K562 (cell line): ENCODE data around the gene LLGL2. TPM values are rescaled to one million over a fixed set of nuclear protein-coding genes. Genes with fewer than 3 reads are reported as not detected.

Experiments
- ATAC-seq: fragments of 200-7000 bp; cut with Tn5 transposase; 3 replicates; pipeline ENCODE4 v1.9.1; 2020; ENCODE audit warnings: moderate library complexity
- BruUV-seq: library from RNA; stranded (reverse); fragments of 400-500 nt; replicated peaks from 2 replicates; lab custom pipeline; 2021; lab: Mats Ljungman, UMichigan
- CTCF ChIA-PET: fragments of 300-600 bp; formaldehyde crosslinking; extraction: SDS; loops from one replicate; lab custom pipeline; 2021; ENCODE audit warnings: low intra/inter-chr PET ratio; lab: Yijun Ruan, JAX
- POLR2A ChIA-PET: fragments of 300-600, 350-650 bp; sonication (Branson Sonifier 250); formaldehyde crosslinking; extraction: SDS; loops from one replicate; lab custom pipeline; 2021; ENCODE audit warnings: antibody characterized with exemption, inconsistent platforms; lab: Yijun Ruan, JAX
- DNase-seq, 4 experiments: peaks; one replicate each; pipeline versions ENCODE4 v3.0.0 to v3.0.0-alpha.2; 2011 to 2018; ENCODE audit warnings: low spot score in 3 of 4, mixed read lengths in 3 of 4; ENCODE audit errors: extremely low read depth in 1 of 4
- FAIRE-seq: peaks from 2 replicates; lab custom pipeline; 2011; peaks lifted over from hg19 to GRCh38; lab: Jason Lieb, UNC
- H2AFZ ChIP-seq: 2 replicates; pipeline ENCODE4 v1.6.0; 2011; ENCODE audit warnings: low read depth, low read length, control low read depth, inconsistent platforms
- H3K27ac ChIP-seq: fragments of 200-600 bp; 3 replicates; pipeline ENCODE4 v1.8.0; 2011; ENCODE audit warnings: low read depth, mild to moderate bottlenecking, control low read depth, inconsistent platforms, low read length, moderate library complexity, mixed read lengths; ENCODE audit errors: extremely low read depth
- H3K27me3 ChIP-seq, 2 experiments: fragments of 300-600 bp in 1 of 2; 2 replicates in 1 of 2; 3 replicates in 1 of 2; pipeline versions ENCODE4 v1.6.0 to v1.8.0; 2011; ENCODE audit warnings: inconsistent platforms in 2 of 2, low read length in 2 of 2, mild to moderate bottlenecking in 1 of 2, mixed read lengths in 1 of 2, moderate library complexity in 1 of 2; ENCODE audit not compliant: control insufficient read depth in 2 of 2, insufficient read depth in 2 of 2
- H3K36me3 ChIP-seq: fragments of 300-600 bp; 3 replicates; pipeline ENCODE4 v1.8.0; 2011; ENCODE audit warnings: mild to moderate bottlenecking, low read length, inconsistent platforms; ENCODE audit not compliant: control insufficient read depth, insufficient read depth
- H3K4me1 ChIP-seq, 2 experiments: fragments of 200-600 bp in 1 of 2; replicated peaks in 1 of 2; 2 replicates in 1 of 2; 3 replicates in 1 of 2; pipeline versions ENCODE4 v1.5.1 to v1.8.0; 2011; ENCODE audit warnings: inconsistent platforms in 2 of 2, low read length in 2 of 2, mild to moderate bottlenecking in 1 of 2, mixed read lengths in 1 of 2, moderate library complexity in 1 of 2; ENCODE audit not compliant: control insufficient read depth in 2 of 2, insufficient read depth in 2 of 2
- H3K4me2 ChIP-seq: 2 replicates; pipeline ENCODE4 v1.6.1; 2011; ENCODE audit warnings: low read length, control low read depth, inconsistent platforms, mixed read lengths; ENCODE audit not compliant: insufficient read depth
- H3K4me3 ChIP-seq: fragments of 200-600 bp; sonication (generic), shearing (Covaris generic); 2 replicates; pipeline ENCODE4 v1.5.1; 2016; ENCODE audit warnings: control low read depth, inconsistent platforms
- H3K79me2 ChIP-seq: fragments of 200-600 bp; 3 replicates; pipeline ENCODE4 v1.8.0; 2011; ENCODE audit warnings: low read length, inconsistent platforms; ENCODE audit not compliant: control insufficient read depth, insufficient read depth
- H3K9ac ChIP-seq, 2 experiments: 2 replicates each; pipeline versions ENCODE4 v1.6.0 to v1.6.1; 2011; ENCODE audit warnings: low read depth in 2 of 2, low read length in 2 of 2, control low read depth in 1 of 2, inconsistent platforms in 1 of 2, mild to moderate bottlenecking in 1 of 2, mixed read lengths in 1 of 2; ENCODE audit not compliant: insufficient read depth in 1 of 2
- H3K9me1 ChIP-seq: one replicate; pipeline ENCODE4 v1.6.0; 2011; ENCODE audit warnings: inconsistent platforms, mild to moderate bottlenecking, low read length, moderate library complexity; ENCODE audit not compliant: control insufficient read depth, insufficient read depth
- H3K9me3 ChIP-seq: replicated peaks from 2 replicates; pipeline ENCODE4 v1.5.1; 2011; ENCODE audit warnings: low read depth, low read length, inconsistent platforms; ENCODE audit not compliant: control insufficient read depth, insufficient read depth
- H4K20me1 ChIP-seq: replicated peaks from 2 replicates; pipeline ENCODE4 v1.6.1; 2011; ENCODE audit warnings: low read length, inconsistent platforms, mixed read lengths; ENCODE audit not compliant: control insufficient read depth, insufficient read depth
- ARID3B ChIP-seq: fragments of 250-450 bp; sonication (Bioruptor Pico); IDR thresholded peaks from 2 replicates; pipeline ENCODE4 v1.4.0; 2020; ENCODE audit warnings: borderline replicate concordance
- CBX2 ChIP-seq: fragments of 200-600 bp; sonication (generic); IDR thresholded peaks from one replicate; pipeline ENCODE4 v1.6.1; 2012; ENCODE audit warnings: mild to moderate bottlenecking, low read length, inconsistent platforms; ENCODE audit not compliant: insufficient read depth, poor library complexity, severe bottlenecking
- COPS2 ChIP-seq: fragments of 450-650 bp; conservative IDR thresholded peaks from 2 replicates; pipeline ENCODE4 v1.6.1; 2016; ENCODE audit warnings: mild to moderate bottlenecking, moderate library complexity
- HDAC6 ChIP-seq: IDR thresholded peaks from 2 replicates; pipeline ENCODE4 v1.6.1; 2012; ENCODE audit warnings: low read depth, mild to moderate bottlenecking, control low read depth, inconsistent platforms, low read length, moderate library complexity
- KDM5B ChIP-seq: fragments of 200-600 bp; sonication (generic); IDR thresholded peaks from 2 replicates; pipeline ENCODE4 v1.6.1; 2012; ENCODE audit warnings: low read depth, mild to moderate bottlenecking, moderate library complexity, low read length, control low read depth, inconsistent platforms; ENCODE audit not compliant: insufficient replicate concordance
- MITF ChIP-seq: IDR thresholded peaks from 2 replicates; pipeline ENCODE4 v1.6.1; 2014; ENCODE audit warnings: antibody characterized with exemption
- MTA3 ChIP-seq: fragments of 450-650 bp; formaldehyde crosslinking; IDR thresholded peaks from 2 replicates; pipeline ENCODE4 v1.6.1; 2017; ENCODE audit warnings: mild to moderate bottlenecking, borderline replicate concordance
- NFE2L1 ChIP-seq: fragments of 450-650 bp; IDR thresholded peaks from 2 replicates; pipeline ENCODE4 v1.6.1; 2016; ENCODE audit warnings: missing genetic modification characterization, low read depth, mild to moderate bottlenecking, missing compliant biosample characterization, moderate library complexity, borderline replicate concordance
- NR0B1 ChIP-seq: fragments of 450-650 bp; IDR thresholded peaks from one replicate; pipeline ENCODE4 v1.6.1; 2018; ENCODE audit warnings: mild to moderate bottlenecking, moderate library complexity; ENCODE audit not compliant: partially characterized antibody
- RBM14 ChIP-seq: fragments of 200-400 bp; formaldehyde crosslinking; IDR thresholded peaks from 2 replicates; pipeline ENCODE4 v1.6.1; 2018; ENCODE audit warnings: low read depth, mild to moderate bottlenecking, low read length, moderate library complexity, borderline replicate concordance; ENCODE audit not compliant: insufficient read depth
- SNRNP70 ChIP-seq: fragments of 200-400 bp; formaldehyde crosslinking; optimal IDR thresholded peaks from 2 replicates; pipeline ENCODE3; 2017; ENCODE audit warnings: low read depth, low read length
- TCF7L2 ChIP-seq: fragments of 150-350 bp; IDR thresholded peaks from 2 replicates; pipeline ENCODE4 v1.6.1; 2016; ENCODE audit warnings: low read depth, mild to moderate bottlenecking, low read length, moderate library complexity
- TEAD4 ChIP-seq, 2 experiments: sonication (generic) in 1 of 2; formaldehyde crosslinking in 1 of 2; IDR thresholded peaks; 2 replicates each; pipeline versions ENCODE4 v1.6.1 to v1.8.0; 2012 to 2022; ENCODE audit warnings: borderline replicate concordance in 1 of 2, inconsistent platforms in 1 of 2, low read length in 1 of 2, mild to moderate bottlenecking in 1 of 2, missing genetic modification reagents in 1 of 2
- TSC22D4 ChIP-seq: fragments of 450-650 bp; IDR thresholded peaks from 2 replicates; pipeline ENCODE4 v1.6.1; 2016; ENCODE audit warnings: missing genetic modification characterization, missing biosample characterization, control low read depth
- ZEB2 ChIP-seq: fragments of 450-650 bp; IDR thresholded peaks from 2 replicates; pipeline ENCODE4 v1.6.1; 2016
- ZNF12 ChIP-seq: sonication (generic); formaldehyde crosslinking; IDR thresholded peaks from 2 replicates; pipeline ENCODE4 v1.4.0; 2020; ENCODE audit warnings: mild to moderate bottlenecking, missing genetic modification reagents
- ZNF707 ChIP-seq: fragments of 250-450 bp; sonication (Bioruptor Pico); conservative IDR thresholded peaks from 2 replicates; pipeline ENCODE4 v1.8.0; 2022; ENCODE audit warnings: inconsistent platforms, mild to moderate bottlenecking, moderate library complexity
- WGBS: fragments of 100-300 bp; shearing (Covaris generic); methylation state at CpG from one replicate; pipeline ENCODE4 v1.1.6; 2016; ENCODE audit warnings: low coverage, mixed read lengths; ENCODE audit not compliant: insufficient coverage; ENCODE audit errors: missing lambda C conversion rate; 5-methylcytosine and 5-hydroxymethylcytosine counted together
- in situ Hi-C: fragments of 300-500 bp; cut with MboI; formaldehyde crosslinking; loops from 4 replicates; pipeline ENCODE4 v1.15.0; 2018; ENCODE audit warnings: inconsistent platforms, mixed read lengths
- intact Hi-C: fragments of 100-400 bp; cut with micrococcal nuclease; formaldehyde crosslinking; loops from 2 replicates; pipeline ENCODE4 v1.14.2; 2022
- polyA plus RNA-seq, 8 experiments: library from polyadenylated mRNA; depleted of rRNA in 4 of 8; stranded (reverse) in 5 of 8; unstranded in 3 of 8; fragments of >200 nt; fragmentation: Nextera tagmentation in 2 of 8; fragmentation: Illumina TruSeq in 1 of 8; extraction: Ambion mirVana in 2 of 8; extraction: Trizol in 1 of 8; gene quantifications; 2 replicates each; pipeline versions ENCODE4 v1.2.1 to v1.2.3, GENCODE V29; 2011 to 2014; ENCODE audit warnings: inconsistent platforms in 1 of 8, missing spikeins in 1 of 8
- total RNA-seq, 7 experiments: library from RNA; depleted of rRNA in 6 of 7; stranded (reverse); fragments of >200 nt in 6 of 7; fragmentation: Illumina TruSeq in 2 of 7; extraction: Trizol in 2 of 7; gene quantifications; 2 replicates each; pipeline versions ENCODE4 v1.2.1 to v1.2.3, GENCODE V29; 2011 to 2021; ENCODE audit warnings: low replicate concordance in 1 of 7

LLGL2 gene
- total and polyA plus RNA-seq, 9 of the 15 experiments (the other 6 are each of a cell fraction or from before 2014, with no cell fraction given) = 0.32 to 24.4 (median 10.2) TPM

- BruUV-seq = no TSS peak
- POLR2A ChIA-PET = interaction anchor here (1.0 kb wide), 1 partner anchor 16 kb away, joined by 3 read pairs; no protein-coding TSS in a partner anchor
- ATAC-seq = no peak
- TF ChIP-seq HDAC6 (no peak), COPS2 (no peak), MITF (no peak), ZNF707 (no peak), KDM5B (no peak), CBX2 (no peak), TSC22D4 (no peak), SNRNP70 (no peak), TEAD4 (IDR thresholded peaks at IDR 0.05; ENCODE audit: low read length) (no peak), TEAD4 (CRISPR knock-in tag; IDR thresholded peaks at IDR 0.05; ENCODE audit: borderline replicate concordance) (no peak), NFE2L1 (tag) (no peak), ARID3B (CRISPR knock-in tag) (no peak), TCF7L2 (no peak), NR0B1 (no peak), MTA3 (no peak), ZNF12 (CRISPR knock-in tag) (no peak), RBM14 (no peak), ZEB2 (no peak)
Observed at GRCh38 chr17:75548813-75549212, 23.3 kb downstream of the LLGL2 start.

More at GRCh38 chr17:75548813-75549212, 23.3 kb downstream of the LLGL2 start:
- intact Hi-C loops (no loop called here), in situ Hi-C loops (no loop called here)
- Histone ChIP-seq H3K4me2 (no peak overlapping the region), H3K27me3 (no peaks in the 10 kb centered on the region), H3K4me1 (peaks cover 0 to 33% of the 10 kb centered on the region in 2 experiments; a peak in 4 of 5 replicates), H3K9me3 (no peaks in the 10 kb centered on the region), H2AFZ (no peak overlapping the region), H3K79me2 (no peaks in the 10 kb centered on the region), H3K36me3 (no peaks in the 10 kb centered on the region), H3K4me3 (no peak overlapping the region), H3K9ac (peak overlapping the region in 1 of 2 experiments; percentile 63; a peak in 2 of 4 replicates), H3K9me1 (no peaks in the 10 kb centered on the region), H4K20me1 (no peaks in the 10 kb centered on the region), H3K27ac (no peak overlapping the region)
- FAIRE-seq (no peak), DNase-seq (no peak)
- CTCF ChIA-PET = no interaction called here
- 58% methylated on average over 5 of the region's 5 CpGs for whole genome bisulfite sequencing
